NB4 (cell line): ENCODE data around the gene LYPD6B.
A peak's percentile ranks its signal among the peaks of the same experiment; 100 is the strongest.

Experiments
- DNase-seq: peaks from one replicate; pipeline ENCODE4 v3.0.0; 2010; ENCODE audit warnings: low read depth
- H3K4me3 ChIP-seq: one replicate; pipeline ENCODE4 v1.5.1; 2011; ENCODE audit warnings: mild to moderate bottlenecking, low read depth, low read length, moderate library complexity
- CTCF ChIP-seq: IDR thresholded peaks from one replicate; pipeline ENCODE4 v1.5.1; 2012; ENCODE audit warnings: low read depth, low read length
- MAX ChIP-seq: IDR thresholded peaks from 2 replicates; pipeline ENCODE4 v1.6.1; 2011; ENCODE audit warnings: low read depth, low read length
- MYC ChIP-seq: IDR thresholded peaks from 2 replicates; pipeline ENCODE4 v1.6.1; 2011; ENCODE audit warnings: low read depth, low read length
- POLR2A ChIP-seq: IDR thresholded peaks from 2 replicates; pipeline ENCODE4 v1.6.1; 2011; ENCODE audit warnings: mild to moderate bottlenecking; ENCODE audit not compliant: insufficient read length; ENCODE audit errors: extremely low read depth

Gene LYPD6B

GRCh38 chr2:149068225-149068995 is 29.9 kb downstream of the LYPD6B start:
- H3K4me3 ChIP-seq, result no peak overlapping the region
- no peak for TF ChIP-seq POLR2A
- no peak for TF ChIP-seq MYC
- no peak for TF ChIP-seq CTCF
- TF ChIP-seq MAX, result no peak
- DNase-seq, result no peak

GRCh38 chr2:149068996-149069888 is 30.7 kb downstream of the LYPD6B start:
- TF ChIP-seq MAX, result no peak
- TF ChIP-seq CTCF, result no peak
- peak; percentile 88 for DNase-seq
- no peak overlapping the region for H3K4me3 ChIP-seq

- DNase-seq, result no peak
- TF ChIP-seq POLR2A (no peak), MAX (no peak), MYC (no peak), CTCF (no peak)
- H3K4me3 ChIP-seq, result no peak overlapping the region
These were observed 32.3 kb downstream of the LYPD6B start for GRCh38 chr2:149070681-149071320.

- H3K4me3 ChIP-seq, result no peak overlapping the region
- TF ChIP-seq CTCF, result no peak
- no peak for DNase-seq
These were observed 36.6 kb downstream of the LYPD6B start for GRCh38 chr2:149075105-149075504.

- no peak overlapping the region for H3K4me3 ChIP-seq
- TF ChIP-seq POLR2A (no peak), CTCF (no peak), MYC (no peak), MAX (no peak)
- no peak for DNase-seq
These were observed 37.4 kb downstream of the LYPD6B start for GRCh38 chr2:149075853-149076252.
